ENCODE data around the gene LAMTOR5. TPM values are rescaled to one million over a fixed set of nuclear protein-coding genes. Genes with fewer than 3 reads are reported as not detected.
"Not testable (repeated sequence)": the region's sequence is repeated elsewhere in the genome, so short reads cannot be mapped to it uniquely, and the experiment has no call there.

LAMTOR5 gene
- total and polyA plus RNA-seq, 2 experiments from 2014 or later, result 67.1 to 307 TPM

GRCh38 chr1:110411173-110411735 is 3.8 kb upstream of the LAMTOR5 start:
- no peaks in the 10 kb centered on the region for H3K36me3 ChIP-seq (ENCODE audit: low read depth)

GRCh38 chr1:110409316-110409715 is 1.8 kb upstream of the LAMTOR5 start:
- H3K27ac ChIP-seq, result no peak overlapping the region
- in situ Hi-C loops (cut with MboI), result loop anchor here (5.0 kb wide), 1 partner anchor 48 kb away; no protein-coding TSS in a partner anchor
- no peaks in the 10 kb centered on the region for H3K27me3 ChIP-seq (replicated peaks; ENCODE audit: insufficient read depth)
- no peak overlapping the region for H3K9ac ChIP-seq
- H3K36me3 ChIP-seq (ENCODE audit: low read depth), result peaks cover 5% of the 10 kb centered on the region; the same call in 1 of the 2 replicates
- H3K9me3 ChIP-seq (ENCODE audit: low read depth), result no peaks in the 10 kb centered on the region
- H4K20me1 ChIP-seq (ENCODE audit: insufficient read depth), result no peaks in the 10 kb centered on the region
- no peaks in the 10 kb centered on the region for H3F3A ChIP-seq (ENCODE audit: insufficient read depth)
- no peak overlapping the region for H3K4me2 ChIP-seq (ENCODE audit: unreplicated experiment)
- no peak for DNase-seq
- peaks cover 12% of the 10 kb centered on the region for H3K4me1 ChIP-seq (ENCODE audit: insufficient read depth)
- 83 to 84% methylated on average over 6 of the region's 6 CpGs for WGBS, 2 experiments (ENCODE audit: low coverage in 1 of 2, low lambda C conversion rate in 2 of 2, missing lambda C conversion rate in 2 of 2)
- TF ChIP-seq EZH2 (IDR thresholded peaks at IDR 0.05; ENCODE audit: insufficient read depth, poor library complexity, severe bottlenecking) (no peak), EZH2phosphoT487 (IDR thresholded peaks at IDR 0.05; ENCODE audit: insufficient read depth, low read depth) (no peak)
- no peak overlapping the region for H3K4me3 ChIP-seq
- peaks cover 43% of the 10 kb centered on the region for H3K79me2 ChIP-seq (ENCODE audit: insufficient read depth)
- H2AFZ ChIP-seq, result no peak overlapping the region
- no peaks in the 10 kb centered on the region for H3K9me2 ChIP-seq (ENCODE audit: insufficient read depth)

More at GRCh38 chr1:110411173-110411735, 3.8 kb upstream of the LAMTOR5 start:
- in situ Hi-C loops (cut with MboI), result no loop called here
- Histone ChIP-seq H3K4me3 (no peak overlapping the region), H3K27ac (no peak overlapping the region), H3K4me1 (ENCODE audit: insufficient read depth) (peaks cover 5% of the 10 kb centered on the region), H3K9me3 (ENCODE audit: low read depth) (no peaks in the 10 kb centered on the region), H2AFZ (no peak overlapping the region), H3K27me3 (replicated peaks; ENCODE audit: insufficient read depth) (no peaks in the 10 kb centered on the region), H3K9ac (no peak overlapping the region), H3K9me2 (ENCODE audit: insufficient read depth) (no peaks in the 10 kb centered on the region), H3F3A (ENCODE audit: insufficient read depth) (no peaks in the 10 kb centered on the region), H4K20me1 (ENCODE audit: insufficient read depth) (no peaks in the 10 kb centered on the region), H3K79me2 (ENCODE audit: insufficient read depth) (peaks cover 23% of the 10 kb centered on the region), H3K4me2 (ENCODE audit: unreplicated experiment) (no peak overlapping the region)
- 84 to 85% methylated on average over 7 of the region's 7 CpGs for WGBS, 2 experiments (ENCODE audit: low coverage in 1 of 2, low lambda C conversion rate in 2 of 2, missing lambda C conversion rate in 2 of 2)
- TF ChIP-seq EZH2phosphoT487 (IDR thresholded peaks at IDR 0.05; ENCODE audit: insufficient read depth, low read depth) (no peak), EZH2 (IDR thresholded peaks at IDR 0.05; ENCODE audit: insufficient read depth, poor library complexity, severe bottlenecking) (no peak)
- DNase-seq, result no peak

DNA sequence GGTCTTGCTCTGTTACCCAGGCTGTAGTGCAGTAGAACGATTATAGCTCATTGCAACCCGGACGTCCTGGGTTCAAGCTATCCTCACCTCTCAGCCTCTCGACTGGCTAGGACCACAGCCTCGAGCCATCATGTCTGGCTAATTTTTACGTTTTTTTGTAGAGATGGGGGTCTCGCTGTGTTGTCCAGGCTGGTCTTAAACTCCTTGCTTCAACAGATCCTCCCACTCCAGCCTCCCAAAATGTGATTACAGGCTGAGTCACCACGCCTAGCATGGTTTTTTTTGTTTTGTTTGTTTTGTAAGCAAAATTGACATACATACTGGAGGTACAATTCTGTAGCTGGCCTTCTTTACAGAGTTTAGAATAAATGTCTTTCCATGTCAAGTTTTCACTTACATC is 994 bp upstream of the LAMTOR5 start:
- Histone ChIP-seq H3K4me1 (ENCODE audit: insufficient read depth) (peaks cover 12% of the 10 kb centered on the region), H3K4me3 (peak overlapping the region; percentile 99), H4K20me1 (ENCODE audit: insufficient read depth) (no peaks in the 10 kb centered on the region), H3K9me3 (ENCODE audit: low read depth) (no peaks in the 10 kb centered on the region), H3K27ac (no peak overlapping the region), H2AFZ (peak overlapping the region; percentile 100), H3K4me2 (ENCODE audit: unreplicated experiment) (peak overlapping the region; percentile 100), H3K36me3 (ENCODE audit: low read depth) (peaks cover 13% of the 10 kb centered on the region), H3K9ac (peak overlapping the region; percentile 96), H3F3A (ENCODE audit: insufficient read depth) (no peaks in the 10 kb centered on the region), H3K27me3 (replicated peaks; ENCODE audit: insufficient read depth) (no peaks in the 10 kb centered on the region), H3K79me2 (ENCODE audit: insufficient read depth) (peaks cover 51% of the 10 kb centered on the region), H3K9me2 (ENCODE audit: insufficient read depth) (no peaks in the 10 kb centered on the region)
- peak; percentile 23 for DNase-seq
- 92 to 93% methylated on average over 8 of the region's 8 CpGs for WGBS, 2 experiments (ENCODE audit: low coverage in 1 of 2, low lambda C conversion rate in 2 of 2, missing lambda C conversion rate in 2 of 2)
- in situ Hi-C loops (cut with MboI), result loop anchor here (5.0 kb wide), 1 partner anchor 49 kb away; no protein-coding TSS in a partner anchor
- no peak for TF ChIP-seq EZH2 (IDR thresholded peaks at IDR 0.05; ENCODE audit: insufficient read depth, poor library complexity, severe bottlenecking)
- no peak for TF ChIP-seq EZH2phosphoT487 (IDR thresholded peaks at IDR 0.05; ENCODE audit: insufficient read depth, low read depth)

GRCh38 chr1:110406407-110406806 is 1.1 kb downstream of the LAMTOR5 start:
- in situ Hi-C loops (cut with MboI), result loop anchor here (5.0 kb wide), 1 partner anchor 51 kb away; no protein-coding TSS in a partner anchor
- H3K27ac ChIP-seq; H3K9me3 ChIP-seq (ENCODE audit: low read depth); H3F3A ChIP-seq (ENCODE audit: insufficient read depth); DNase-seq; H4K20me1 ChIP-seq (ENCODE audit: insufficient read depth); H3K27me3 ChIP-seq (replicated peaks; ENCODE audit: insufficient read depth); H3K9me2 ChIP-seq (ENCODE audit: insufficient read depth): not testable (repeated sequence)
- peaks cover 12% of the 10 kb centered on the region for H3K4me1 ChIP-seq (ENCODE audit: insufficient read depth)
- H3K4me2 ChIP-seq (ENCODE audit: unreplicated experiment), result peak overlapping the region; percentile 100
- WGBS, 2 experiments (ENCODE audit: low coverage in 1 of 2, low lambda C conversion rate in 2 of 2, missing lambda C conversion rate in 2 of 2), result 71 to 73% methylated on average over 15 of the region's 15 CpGs
- peak overlapping the region; percentile 100; the same call in 1 of the 2 replicates for H2AFZ ChIP-seq
- peaks cover 33% of the 10 kb centered on the region for H3K36me3 ChIP-seq (ENCODE audit: low read depth)
- H3K9ac ChIP-seq, result peak overlapping the region; percentile 96
- peak overlapping the region; percentile 99 for H3K4me3 ChIP-seq
- H3K79me2 ChIP-seq (ENCODE audit: insufficient read depth), result peaks cover 51% of the 10 kb centered on the region

Data from GM23248 (cell line).